G401 (cell line): Measurements from ENCODE around the gene GTPBP3. TPM values are rescaled to one million over a fixed set of nuclear protein-coding genes. Genes with fewer than 3 reads are reported as not detected.
"Not testable (repeated sequence)": the region's sequence is repeated elsewhere in the genome, so short reads cannot be mapped to it uniquely, and the experiment has no call there.

ENCODE experiments used
- DNase-seq: peaks from one replicate; pipeline ENCODE4 v3.0.0-alpha.2; 2015; ENCODE audit warnings: low spot score
- in situ Hi-C: cut with HindIII; loops from 2 replicates; pipeline ENCODE4 v1.10.0; 2016; ENCODE audit warnings: low sequenced_read_pairs, mixed read lengths
- total RNA-seq: library from RNA; depleted of rRNA; stranded (reverse); fragments of >200 nt; shearing (Covaris generic); gene quantifications from 2 replicates; pipeline ENCODE4 v1.2.3, GENCODE V29; 2014; rRNA removed

The GTPBP3 gene
- total RNA-seq, 1 experiment from 2014 or later, result 41.1 TPM

DNA sequence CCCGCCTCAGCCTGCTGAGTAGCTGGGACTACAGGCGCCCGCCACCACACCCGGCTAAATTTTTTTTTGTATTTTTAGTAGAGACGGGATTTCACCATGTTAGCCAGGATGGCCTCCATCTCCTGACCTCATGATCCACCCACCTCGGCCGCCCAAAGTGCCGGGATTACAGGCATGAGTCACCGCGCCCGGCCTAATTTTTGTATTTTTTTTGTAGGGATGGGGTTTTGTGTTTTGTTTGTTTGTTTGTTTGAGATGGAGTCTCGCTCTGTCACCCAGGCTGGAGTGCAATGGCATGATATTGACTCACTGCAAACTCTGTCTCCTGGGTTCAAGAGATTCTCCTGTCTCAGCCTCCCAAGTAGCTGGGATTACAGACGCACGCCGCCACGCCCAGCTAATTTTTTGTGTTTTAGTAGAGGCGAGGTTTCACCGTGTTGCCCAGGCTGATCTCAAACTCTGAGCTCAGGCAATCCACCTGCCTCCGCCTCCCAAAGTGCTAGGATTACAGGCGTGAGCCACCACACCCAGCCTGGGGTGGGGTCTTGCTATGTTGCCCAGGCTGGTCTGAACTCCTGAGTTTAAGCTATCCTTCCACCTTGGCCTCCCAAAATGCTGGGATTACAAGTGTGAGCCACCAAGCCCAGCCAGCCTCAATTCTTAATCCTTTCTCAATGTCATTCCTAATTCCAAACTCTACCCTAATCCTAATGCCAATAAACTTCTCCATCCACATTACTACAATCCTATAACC is 26.7 kb downstream of the GTPBP3 start:
- DNase-seq, in situ Hi-C loops: not testable (repeated sequence)

DNA sequence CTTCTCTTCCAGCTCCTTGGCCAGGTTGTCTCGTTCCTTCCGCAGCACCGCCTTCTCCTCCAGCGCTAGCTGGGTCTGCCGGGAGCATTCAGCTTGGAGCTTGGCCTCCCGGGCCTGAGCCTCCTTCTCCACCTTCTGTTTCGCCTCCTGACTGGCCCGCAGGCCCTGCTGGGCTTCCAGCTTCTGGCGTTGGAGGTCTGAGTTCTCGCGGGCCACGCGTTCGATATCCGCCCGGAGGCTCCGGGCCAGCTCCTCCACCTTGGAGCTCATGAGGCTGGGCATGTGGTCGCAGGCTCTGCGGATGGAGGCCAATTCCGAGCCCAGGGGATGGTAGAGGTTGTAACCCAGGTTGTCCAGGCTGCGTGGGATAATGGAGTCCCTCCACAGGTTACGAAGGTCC is 28.0 kb downstream of the GTPBP3 start:
- in situ Hi-C loops, result no loop called here
- DNase-seq, result no peak

DNA sequence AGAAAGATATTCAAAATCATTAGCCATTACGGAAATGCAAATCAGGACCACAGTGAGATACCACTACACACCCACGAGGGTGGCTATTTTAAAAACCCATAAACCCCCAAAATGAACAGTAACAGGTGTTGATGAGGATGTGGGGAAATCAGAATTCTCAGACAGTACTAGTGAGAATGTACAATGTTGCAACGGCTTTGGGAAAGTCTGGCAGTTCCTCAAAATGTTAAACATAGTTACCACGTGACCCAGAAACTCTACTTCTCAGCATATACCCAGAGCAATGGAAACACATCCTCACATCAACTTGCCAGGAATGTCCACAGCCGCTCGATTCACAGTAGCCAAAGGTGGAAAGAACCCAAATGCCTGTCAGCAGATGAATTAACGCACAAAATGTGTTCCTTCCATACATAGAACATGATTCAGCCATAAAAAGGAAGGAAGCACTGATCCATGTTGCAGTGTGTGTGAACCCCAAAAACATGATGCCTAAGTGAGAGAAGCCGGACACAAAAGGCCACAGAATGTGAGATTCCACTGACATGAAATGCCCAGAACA is 32.8 kb downstream of the GTPBP3 start:
- in situ Hi-C loops, result no loop called here

DNA sequence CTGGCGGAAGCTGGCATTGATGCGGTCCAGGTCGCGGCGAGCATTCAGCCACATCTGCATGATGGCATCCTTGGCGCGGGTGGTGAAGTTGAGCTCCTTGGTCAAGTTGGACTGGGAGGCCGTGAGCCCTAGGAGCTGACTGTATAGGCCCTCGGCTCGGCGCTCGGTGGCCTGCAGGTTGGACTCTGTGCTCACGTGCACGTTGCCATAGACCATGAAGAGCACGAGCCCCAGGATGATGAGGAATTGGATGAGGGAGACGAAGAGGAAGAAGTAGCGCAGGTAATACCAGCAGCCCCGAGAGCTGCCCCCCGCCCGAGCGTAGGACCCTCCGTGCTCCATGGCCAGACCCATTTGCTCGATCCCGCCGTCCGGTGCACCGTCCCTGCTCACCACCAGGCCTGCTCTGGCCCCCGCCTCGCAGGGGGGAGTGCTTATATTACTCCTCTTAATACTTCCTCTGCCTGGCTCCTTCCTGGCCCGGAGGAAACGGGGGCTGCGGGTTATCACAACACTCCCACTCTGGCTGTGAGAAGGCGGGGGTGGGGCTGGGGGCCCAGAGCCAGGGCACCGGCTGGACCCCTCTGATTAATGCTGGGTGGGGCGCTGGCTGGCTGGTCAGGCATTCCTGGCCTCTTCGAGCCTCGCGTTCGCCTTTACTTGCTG is 39.7 kb downstream of the GTPBP3 start, which contains the start of gene PLVAP:
Gene PLVAP (minus strand): TSS at position 408 of the 666 bp plus-strand sequence. CDS start 54 bp downstream, at position 354.
- in situ Hi-C loops, result no loop called here

More for the DNA sequence above, 32.8 kb downstream of the GTPBP3 start:
- no peak for DNase-seq

DNA sequence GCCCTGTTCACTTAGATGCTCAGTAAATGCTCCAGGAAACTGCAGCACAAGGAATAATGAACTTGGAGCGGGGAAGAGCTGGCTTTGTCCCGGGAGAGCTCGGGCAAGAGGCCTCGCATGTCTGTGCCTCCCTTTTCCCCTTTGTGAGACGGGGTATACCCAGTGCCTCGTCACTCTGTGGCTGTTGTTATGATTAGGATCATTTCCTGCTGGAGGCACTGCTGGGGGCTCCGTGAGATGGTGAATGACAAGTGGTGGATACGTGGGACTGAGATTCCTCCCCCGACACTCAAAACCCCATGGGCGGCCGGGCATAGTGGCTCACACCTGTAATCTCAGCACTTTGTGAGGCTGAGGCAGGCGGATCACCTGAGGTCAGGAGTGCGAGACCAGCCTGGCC is 40.9 kb downstream of the GTPBP3 start:
- in situ Hi-C loops, result no loop called here
- no peak for DNase-seq

More for the DNA sequence above, 39.7 kb downstream of the GTPBP3 start, which contains the start of gene PLVAP:
- no peak for DNase-seq

DNA sequence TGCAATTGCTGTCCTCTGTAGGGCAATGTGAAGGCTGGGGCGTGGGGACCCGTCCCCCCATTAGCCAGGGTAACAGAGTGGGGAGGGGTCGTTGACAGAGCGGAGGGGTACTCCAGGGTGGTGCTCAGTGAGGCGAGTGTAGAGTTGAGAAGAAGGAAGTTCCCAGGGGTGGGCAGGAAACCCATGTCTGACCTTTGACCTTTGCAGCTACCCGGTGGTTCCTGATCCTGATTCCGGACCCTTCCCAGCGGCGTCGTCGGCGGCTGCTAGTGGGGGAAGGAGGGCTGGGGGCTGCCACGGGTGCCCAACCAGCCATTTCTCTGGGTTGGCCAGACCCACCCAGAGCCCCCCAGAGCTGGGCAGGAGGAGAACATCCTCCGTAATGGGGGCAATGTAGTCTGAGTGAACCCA is 41.9 kb downstream of the GTPBP3 start:
- no peak for DNase-seq
- in situ Hi-C loops, result no loop called here

DNA sequence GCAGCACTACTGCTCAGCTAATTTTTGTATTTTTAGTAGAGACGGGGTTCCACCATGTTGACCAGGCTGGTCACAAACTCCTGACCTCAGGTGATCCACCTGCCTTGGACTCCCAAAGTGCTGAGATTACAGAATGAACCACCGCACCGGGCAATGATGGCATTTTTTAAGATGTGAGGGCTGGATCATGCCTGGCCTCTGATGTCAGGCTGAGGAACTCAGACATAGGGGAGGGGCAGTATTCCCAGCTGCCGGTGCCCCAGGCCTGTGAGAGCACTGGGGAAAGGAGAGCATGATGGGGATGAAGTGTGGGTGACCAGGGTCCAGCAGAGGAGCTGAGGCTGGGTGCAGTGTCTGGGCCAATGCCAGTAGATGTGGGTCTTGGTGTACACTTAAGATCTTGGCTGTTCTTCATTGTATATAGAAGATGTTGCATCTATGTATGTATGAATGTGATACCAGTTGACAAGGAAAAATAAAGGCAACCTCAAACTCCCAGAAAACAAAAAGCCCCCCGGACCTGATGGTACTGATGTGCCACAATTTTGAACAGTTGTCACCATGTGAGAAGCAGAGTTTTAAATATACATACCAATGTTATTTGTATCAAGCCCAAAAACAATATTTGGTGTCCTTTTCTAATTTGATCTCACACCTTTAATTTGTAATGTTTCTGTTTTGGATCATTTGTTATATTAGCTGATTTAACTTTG is 43.2 kb downstream of the GTPBP3 start:
- no peak for DNase-seq
- in situ Hi-C loops, result no loop called here

DNA sequence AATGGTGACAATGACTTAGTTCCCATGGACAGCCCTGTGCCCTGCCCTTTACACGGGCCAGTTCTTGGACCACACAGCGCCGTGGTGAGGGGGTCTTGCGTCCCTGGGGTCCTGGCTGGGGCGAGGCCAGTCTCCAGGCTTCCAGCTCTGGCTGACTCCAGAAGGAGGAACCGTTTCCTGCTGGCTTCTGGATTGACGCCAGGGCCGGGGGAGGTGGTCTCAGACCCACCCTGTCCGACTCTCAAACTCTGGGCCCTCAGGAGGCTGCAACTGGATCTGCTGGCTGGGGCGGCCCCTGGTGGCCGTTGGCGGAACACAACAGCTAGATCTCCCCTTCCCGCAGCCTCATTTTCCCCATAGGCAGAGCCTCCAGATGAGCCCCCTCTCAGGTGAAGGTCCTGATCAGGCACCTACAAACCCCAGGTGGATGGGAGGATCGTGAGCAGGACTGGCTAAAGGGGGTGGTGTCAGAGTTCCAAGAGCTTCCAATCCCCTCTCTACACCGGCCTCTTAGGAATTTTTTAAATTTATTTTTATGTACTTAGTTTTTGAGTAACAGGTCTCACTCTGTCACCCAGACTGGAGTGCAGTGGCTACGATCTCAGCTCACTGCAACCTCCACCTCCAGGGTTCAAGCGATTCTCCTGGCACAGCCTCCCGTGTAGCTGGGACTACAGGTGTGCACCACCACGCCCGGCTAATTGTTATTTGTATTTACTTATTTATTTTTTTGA is 48.7 kb downstream of the GTPBP3 start:
- in situ Hi-C loops, result no loop called here
- DNase-seq, result peak; percentile 26

DNA sequence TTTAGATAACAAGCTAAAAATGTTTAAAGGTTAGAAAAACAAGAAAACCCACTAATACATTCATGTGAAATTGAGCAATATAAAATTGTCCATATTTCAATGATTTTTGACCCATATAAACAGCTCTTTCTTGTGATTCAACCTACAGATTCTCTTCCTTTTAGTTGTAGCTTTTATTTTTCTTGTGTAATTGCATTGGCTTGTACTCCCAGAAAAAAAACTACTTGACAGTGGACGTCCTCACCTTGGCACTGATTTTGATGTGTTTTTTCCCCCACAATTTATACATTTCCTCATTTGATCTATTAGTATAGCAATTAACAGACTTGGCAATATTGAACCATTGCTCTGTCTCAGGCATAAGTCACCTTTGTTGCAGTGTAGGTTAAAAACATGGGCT is 51.9 kb downstream of the GTPBP3 start:
- no peak for DNase-seq
- in situ Hi-C loops, result no loop called here

DNA sequence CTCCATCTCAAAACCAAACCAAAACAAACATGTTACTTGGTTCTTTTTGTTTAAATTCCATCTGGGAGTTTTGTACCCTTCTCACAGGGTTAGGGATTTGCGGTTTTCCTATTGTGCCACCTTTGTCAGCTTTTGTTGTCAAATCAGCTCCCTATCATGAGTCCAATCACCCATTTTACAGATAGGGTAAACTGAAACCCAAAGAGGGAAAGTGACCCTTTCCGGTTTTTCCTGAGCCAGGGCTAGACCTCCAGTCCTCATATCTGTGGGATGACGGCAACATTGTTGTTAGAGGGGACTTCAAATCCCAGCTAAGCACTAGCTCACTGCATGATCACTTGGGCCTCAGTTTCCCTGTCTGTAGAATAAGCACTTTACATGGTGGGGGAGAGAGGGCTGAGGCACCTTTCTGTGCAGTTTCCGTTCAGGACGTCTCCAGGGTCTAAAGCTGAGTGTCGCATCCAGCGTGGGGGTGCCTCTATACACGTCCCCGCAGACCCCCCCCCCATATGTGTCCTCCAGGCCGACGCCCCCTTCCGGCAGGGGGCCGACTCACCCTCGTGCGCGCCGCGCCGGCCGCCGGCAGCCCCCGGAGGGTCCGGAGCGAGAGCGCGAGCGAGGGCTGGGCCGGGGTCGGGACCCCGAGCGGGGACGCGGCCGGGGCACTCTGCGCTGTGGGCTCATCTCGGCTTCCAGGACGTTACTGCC is 52.8 kb downstream of the GTPBP3 start:
- DNase-seq, result no peak
- in situ Hi-C loops, result no loop called here

DNA sequence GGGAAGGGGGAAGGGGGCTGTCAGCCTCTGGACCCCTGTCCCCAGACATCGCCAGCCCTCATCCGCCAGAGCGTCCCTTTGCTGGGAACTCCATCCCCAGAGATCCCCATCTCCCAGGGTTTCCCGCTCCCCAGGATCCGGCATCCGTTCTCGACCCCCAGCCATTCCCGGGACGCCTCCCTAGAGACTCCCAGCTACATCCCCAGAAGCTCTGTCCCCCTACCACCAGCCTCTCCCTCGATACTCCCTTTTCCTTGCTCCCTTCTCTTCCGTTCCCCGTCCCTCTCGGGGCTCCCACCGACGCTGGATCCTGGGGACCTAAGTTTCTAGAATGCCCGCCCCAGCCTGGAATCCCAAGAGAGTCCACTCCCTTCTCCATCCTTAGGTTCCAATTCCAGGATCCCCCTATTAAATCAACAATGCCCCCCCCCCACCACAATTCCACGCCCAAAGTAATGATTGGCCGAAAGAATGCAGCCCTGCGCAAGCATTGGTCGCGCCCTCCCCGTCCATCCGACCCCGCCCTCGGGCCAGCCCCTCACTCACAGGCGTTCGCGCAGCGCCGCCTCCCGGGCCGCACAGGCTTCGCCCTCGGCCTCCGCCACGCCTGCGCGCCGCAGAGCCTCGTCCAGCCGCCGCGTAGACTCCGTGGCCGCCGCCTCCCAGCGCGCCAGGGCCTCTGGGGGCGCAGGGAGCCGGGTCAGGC is 53.5 kb downstream of the GTPBP3 start:
- peak; percentile 61 for DNase-seq
- in situ Hi-C loops, result no loop called here

DNA sequence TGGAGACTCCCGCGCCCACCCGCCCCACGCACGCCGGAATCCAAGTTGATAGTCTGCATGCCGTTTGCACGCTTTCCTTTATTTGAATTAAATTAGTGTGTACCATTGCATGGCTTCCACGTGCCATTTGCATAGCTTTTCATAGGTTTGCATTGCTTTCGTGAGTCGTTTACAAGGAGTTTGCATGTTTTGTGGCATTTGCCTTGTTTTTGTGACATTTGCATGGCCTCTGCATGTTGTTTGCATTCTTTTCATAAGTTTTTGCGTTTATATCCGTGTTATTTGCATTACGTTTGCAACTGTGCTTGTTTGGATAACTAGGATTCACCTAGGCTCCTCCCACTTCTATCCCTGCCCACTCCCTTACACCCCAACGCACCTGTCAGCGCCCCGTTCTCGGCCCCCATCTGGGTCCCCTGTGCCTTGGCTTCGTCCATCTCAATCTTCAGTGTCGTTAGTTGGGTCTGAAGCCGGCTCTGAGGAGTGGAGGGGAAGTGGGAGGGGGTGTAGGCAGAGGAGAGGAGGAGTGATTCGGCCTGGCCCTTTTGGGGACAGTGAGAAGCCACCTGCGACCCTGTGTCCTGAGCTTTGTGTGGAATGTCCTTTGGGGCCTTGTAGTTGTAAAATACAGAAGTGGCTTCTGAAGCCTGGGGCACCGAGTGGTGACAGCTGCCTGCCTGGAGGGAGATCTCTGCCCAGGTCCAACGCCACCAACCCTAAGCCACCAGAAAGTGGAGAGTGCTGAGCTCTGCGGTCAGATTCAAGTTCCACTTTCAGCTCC is 54.2 kb downstream of the GTPBP3 start:
- peak; percentile 18 for DNase-seq
- in situ Hi-C loops, result no loop called here

Other genes with a start within 250 kb of the GTPBP3 start
- gene USE1, start 122.2 kb upstream of the GTPBP3 start, total RNA-seq, result 22.0 and 29.7 TPM in 2 replicates
- 14.8 and 21.7 TPM in 2 replicates for gene OCEL1, start 111.3 kb upstream of the GTPBP3 start, total RNA-seq
- gene NR2F6, start 91.6 kb upstream of the GTPBP3 start, total RNA-seq, result 232 and 271 TPM in 2 replicates
- 0.41 and 4.9 TPM in 2 replicates for gene USHBP1, start 72.8 kb upstream of the GTPBP3 start, total RNA-seq
- 166 and 237 TPM in 2 replicates for gene BABAM1, start 70.1 kb upstream of the GTPBP3 start, total RNA-seq
- gene ANKLE1, start 55.7 kb upstream of the GTPBP3 start, total RNA-seq, result 0.06 and 1.3 TPM in 2 replicates
- 57.6 and 60.6 TPM in 2 replicates for gene ABHD8, start 34.1 kb upstream of the GTPBP3 start, total RNA-seq
- gene MRPL34, start 31.7 kb upstream of the GTPBP3 start, total RNA-seq, result 19.0 and 25.4 TPM in 2 replicates
- gene DDA1, start 28.0 kb upstream of the GTPBP3 start, total RNA-seq, result 15.0 and 28.2 TPM in 2 replicates
- 3.1 and 4.3 TPM in 2 replicates for gene ANO8, start 2.7 kb upstream of the GTPBP3 start, total RNA-seq
- gene PLVAP, start 39.8 kb downstream of the GTPBP3 start, total RNA-seq, result not detected in 2 replicates
- gene CCDC194, start 56.6 kb downstream of the GTPBP3 start, total RNA-seq, result 0.71 and 1.8 TPM in 2 replicates
- 174 and 187 TPM in 2 replicates for gene BST2, start 68.1 kb downstream of the GTPBP3 start, total RNA-seq
- 76.7 and 112 TPM in 2 replicates for gene MVB12A, start 82.5 kb downstream of the GTPBP3 start, total RNA-seq
- gene TMEM221, start 111.1 kb downstream of the GTPBP3 start, total RNA-seq, result 0.49 and 1.6 TPM in 2 replicates
- not detected in 2 replicates for gene NXNL1, start 123.4 kb downstream of the GTPBP3 start, total RNA-seq
- gene SLC27A1, start 133.0 kb downstream of the GTPBP3 start, total RNA-seq, result 9.5 and 10.3 TPM in 2 replicates
- 111 and 141 TPM in 2 replicates for gene PGLS, start 174.1 kb downstream of the GTPBP3 start, total RNA-seq
- 73.2 and 75.4 TPM in 2 replicates for gene COLGALT1, start 218.1 kb downstream of the GTPBP3 start, total RNA-seq